Trophoblast cell (in vitro differentiated cells and primary cell): ENCODE data around the gene ZNF223.
A peak's percentile ranks its signal among the peaks of the same experiment; 100 is the strongest.

ENCODE experiments used
- DNase-seq, 2 donors: peaks; one replicate each; pipeline ENCODE4 v3.0.0-alpha.2; 2016
- H2AFZ ChIP-seq: 2 replicates; pipeline ENCODE4 v1.6.1; 2013; ENCODE audit warnings: low read length, moderate library complexity, mild to moderate bottlenecking; ENCODE audit not compliant: insufficient read depth, poor library complexity
- H2AK5ac ChIP-seq: 2 replicates; pipeline ENCODE4 v1.6.1; 2013; ENCODE audit warnings: mild to moderate bottlenecking, low read length
- H2BK120ac ChIP-seq: 2 replicates; pipeline ENCODE4 v1.6.1; 2013; ENCODE audit warnings: low read length, mild to moderate bottlenecking, moderate library complexity; ENCODE audit not compliant: insufficient read depth, poor library complexity
- H2BK12ac ChIP-seq: 2 replicates; pipeline ENCODE4 v1.6.1; 2013; ENCODE audit warnings: mild to moderate bottlenecking, low read length, moderate library complexity
- H2BK5ac ChIP-seq: 2 replicates; pipeline ENCODE4 v1.6.1; 2013; ENCODE audit warnings: low read length, low read depth, moderate library complexity, mild to moderate bottlenecking; ENCODE audit not compliant: poor library complexity
- H3K14ac ChIP-seq: 2 replicates; pipeline ENCODE4 v1.6.1; 2013; ENCODE audit warnings: mild to moderate bottlenecking, low read length
- H3K18ac ChIP-seq: 2 replicates; pipeline ENCODE4 v1.6.1; 2013; ENCODE audit warnings: mild to moderate bottlenecking, low read length
- H3K23ac ChIP-seq: 2 replicates; pipeline ENCODE4 v1.6.1; 2013; ENCODE audit warnings: low read length
- H3K27ac ChIP-seq: 2 replicates; pipeline ENCODE4 v1.5.1; 2013; ENCODE audit warnings: low read depth, mild to moderate bottlenecking, inconsistent platforms, low read length, moderate library complexity
- H3K27me3 ChIP-seq: 2 replicates; pipeline ENCODE4 v1.6.1; 2013; ENCODE audit warnings: inconsistent platforms, mild to moderate bottlenecking, low read length, moderate library complexity; ENCODE audit not compliant: insufficient read depth
- H3K36me3 ChIP-seq, 2 experiments: 1 replicate in 1 of 2; 2 replicates in 1 of 2; pipeline ENCODE4 v1.6.1; 2013; ENCODE audit warnings: low read length in 2 of 2, mild to moderate bottlenecking in 2 of 2, moderate library complexity in 1 of 2; ENCODE audit not compliant: insufficient read depth in 2 of 2, control insufficient read depth in 1 of 2
- H3K4ac ChIP-seq: 2 replicates; pipeline ENCODE4 v1.6.1; 2013; ENCODE audit warnings: low read depth, mild to moderate bottlenecking, low read length, moderate library complexity
- H3K4me1 ChIP-seq, 2 experiments: 1 replicate in 1 of 2; 2 replicates in 1 of 2; pipeline ENCODE4 v1.6.1; 2013; ENCODE audit warnings: low read length in 2 of 2, mild to moderate bottlenecking in 2 of 2, moderate library complexity in 1 of 2; ENCODE audit not compliant: insufficient read depth in 2 of 2, control insufficient read depth in 1 of 2
- H3K4me2 ChIP-seq: 2 replicates; pipeline ENCODE4 v1.6.1; 2013; ENCODE audit warnings: inconsistent platforms, mild to moderate bottlenecking, low read length, moderate library complexity
- H3K4me3 ChIP-seq: 2 replicates; pipeline ENCODE4 v1.5.1; 2013; ENCODE audit warnings: mild to moderate bottlenecking, low read depth, low read length, inconsistent platforms
- H3K79me1 ChIP-seq: one replicate; pipeline ENCODE4 v1.6.1; 2013; ENCODE audit warnings: low read length
- H3K79me2 ChIP-seq: 2 replicates; pipeline ENCODE4 v1.6.1; 2013; ENCODE audit warnings: low read length, mild to moderate bottlenecking; ENCODE audit not compliant: control insufficient read depth, insufficient read depth, poor library complexity
- H3K9ac ChIP-seq: 2 replicates; pipeline ENCODE4 v1.6.1; 2013; ENCODE audit warnings: mild to moderate bottlenecking, low read length
- H3K9me3 ChIP-seq: 2 replicates; pipeline ENCODE4 v1.6.1; 2013; ENCODE audit warnings: low read depth, mild to moderate bottlenecking, control low read depth, inconsistent platforms, low read length; ENCODE audit not compliant: insufficient read depth
- H4K12ac ChIP-seq: 2 replicates; pipeline ENCODE4 v1.6.1; 2013; ENCODE audit warnings: low read depth, mild to moderate bottlenecking, low read length, moderate library complexity
- H4K8ac ChIP-seq: 2 replicates; pipeline ENCODE4 v1.6.1; 2013; ENCODE audit warnings: low read depth, mild to moderate bottlenecking, low read length, moderate library complexity
- H4K91ac ChIP-seq: one replicate; pipeline ENCODE4 v1.6.1; 2013; ENCODE audit warnings: low read depth, mild to moderate bottlenecking, low read length, moderate library complexity
- WGBS: extraction: QIAGEN DNeasy Blood & Tissue Kit; methylation state at CpG from one replicate; pipeline ENCODE4 v1.1.7; 2013; ENCODE audit warnings: missing lambda C conversion rate; ENCODE audit not compliant: insufficient read length, insufficient coverage; ENCODE audit errors: extremely low coverage; 5-methylcytosine and 5-hydroxymethylcytosine counted together

ZNF223 gene

GRCh38 chr19:44021221-44021620 is 30.6 kb upstream of the ZNF223 start:
- no peak overlapping the region for H3K4ac ChIP-seq
- DNase-seq = no peak
- no peak overlapping the region for H4K8ac ChIP-seq
- no peak overlapping the region for H3K4me3 ChIP-seq
- no peak overlapping the region for H4K91ac ChIP-seq
- H3K23ac ChIP-seq = no peak overlapping the region
- H3K9ac ChIP-seq = no peak overlapping the region
- H2AFZ ChIP-seq = no peak overlapping the region
- H2BK12ac ChIP-seq = no peak overlapping the region
- no peak overlapping the region for H2AK5ac ChIP-seq
- H3K27ac ChIP-seq = no peak overlapping the region
- no peak overlapping the region for H2BK5ac ChIP-seq
- peaks cover 2 to 6% of the 10 kb centered on the region in 2 experiments for H3K4me1 ChIP-seq
- H3K79me2 ChIP-seq = peaks cover 3% of the 10 kb centered on the region
- H3K27me3 ChIP-seq = no peaks in the 10 kb centered on the region
- no peak overlapping the region for H2BK120ac ChIP-seq
- no peak overlapping the region for H4K12ac ChIP-seq
- no peaks in the 10 kb centered on the region for H3K9me3 ChIP-seq
- H3K79me1 ChIP-seq = peaks cover 3% of the 10 kb centered on the region
- no peak overlapping the region for H3K4me2 ChIP-seq
- H3K18ac ChIP-seq = no peak overlapping the region
- no peaks in the 10 kb centered on the region for H3K36me3 ChIP-seq
- H3K14ac ChIP-seq = no peak overlapping the region

- no peak overlapping the region for H3K27ac ChIP-seq
- no peak overlapping the region for H2AK5ac ChIP-seq
- H3K9me3 ChIP-seq = no peaks in the 10 kb centered on the region
- peak overlapping the region; percentile 26 for H4K91ac ChIP-seq
- no peak overlapping the region for H3K23ac ChIP-seq
- H2AFZ ChIP-seq = peak overlapping the region; percentile 82
- DNase-seq = no peak
- H3K27me3 ChIP-seq = no peaks in the 10 kb centered on the region
- peaks cover 2 to 6% of the 10 kb centered on the region in 2 experiments for H3K4me1 ChIP-seq
- no peak overlapping the region for H3K18ac ChIP-seq
- peaks cover 3% of the 10 kb centered on the region for H3K79me1 ChIP-seq
- H2BK12ac ChIP-seq = no peak overlapping the region
- H2BK120ac ChIP-seq = no peak overlapping the region
- peak overlapping the region; percentile 88 for H3K4me2 ChIP-seq
- H3K79me2 ChIP-seq = peaks cover 3% of the 10 kb centered on the region
- H2BK5ac ChIP-seq = no peak overlapping the region
- no peak overlapping the region for H3K14ac ChIP-seq
- no peak overlapping the region for H3K4ac ChIP-seq
- WGBS = no CpG with 5 or more reads among the region's 4 CpGs
- peak overlapping the region; percentile 90 for H4K8ac ChIP-seq
- H4K12ac ChIP-seq = peak overlapping the region; percentile 33
- H3K36me3 ChIP-seq = peaks cover 2 to 14% of the 10 kb centered on the region in 2 experiments
- no peak overlapping the region for H3K4me3 ChIP-seq
- H3K9ac ChIP-seq = no peak overlapping the region
Observed at GRCh38 chr19:44024900-44025216, 27.0 kb upstream of the ZNF223 start.

- H3K4ac ChIP-seq = peak within 1 kb of the TSS; percentile 5
- H2BK5ac ChIP-seq = no peak within 1 kb of the TSS
- WGBS = no CpG with 5 or more reads among the region's 37 CpGs
- H2AFZ ChIP-seq = peak within 1 kb of the TSS; percentile 82
- H4K8ac ChIP-seq = peak within 1 kb of the TSS; percentile 90
- peaks cover 3% of the 10 kb centered on the region for H3K79me2 ChIP-seq
- peaks cover 2 to 14% of the 10 kb centered on the region in 2 experiments for H3K36me3 ChIP-seq
- no peak within 1 kb of the TSS for H2AK5ac ChIP-seq
- no peaks in the 10 kb centered on the region for H3K9me3 ChIP-seq
- H3K4me2 ChIP-seq = peak within 1 kb of the TSS; percentile 88
- H4K91ac ChIP-seq = peak within 1 kb of the TSS; percentile 26
- peaks cover 2 to 6% of the 10 kb centered on the region in 2 experiments for H3K4me1 ChIP-seq
- peak within 1 kb of the TSS; percentile 67 for H3K14ac ChIP-seq
- no peak within 1 kb of the TSS for H2BK120ac ChIP-seq
- H3K4me3 ChIP-seq = peak within 1 kb of the TSS; percentile 82
- H3K18ac ChIP-seq = peak within 1 kb of the TSS; percentile 57
- H3K23ac ChIP-seq = no peak within 1 kb of the TSS
- H4K12ac ChIP-seq = peak within 1 kb of the TSS; percentile 61
- H3K27ac ChIP-seq = no peak within 1 kb of the TSS
- H3K27me3 ChIP-seq = no peaks in the 10 kb centered on the region
- H3K9ac ChIP-seq = peak within 1 kb of the TSS; percentile 77
- peaks cover 3% of the 10 kb centered on the region for H3K79me1 ChIP-seq
- no peak within 1 kb of the TSS for H2BK12ac ChIP-seq
- peak; percentile 73 to 79 for DNase-seq
Observed at GRCh38 chr19:44025217-44025936, 26.5 kb upstream of the ZNF223 start, which contains the start of gene ZNF222. Gene ZNF222, plus strand, starts transcription at chr19:44025379. Its CDS starts 58 bp downstream, at chr19:44025437.

- Histone ChIP-seq H4K12ac (no peak overlapping the region), H3K27me3 (no peaks in the 10 kb centered on the region), H3K4me2 (no peak overlapping the region), H3K23ac (no peak overlapping the region), H3K9ac (no peak overlapping the region), H3K36me3 (peaks cover 6 to 20% of the 10 kb centered on the region in 2 experiments), H2BK120ac (no peak overlapping the region), H4K8ac (no peak overlapping the region), H2AFZ (no peak overlapping the region), H3K4me1 (peaks cover 2 to 6% of the 10 kb centered on the region in 2 experiments), H3K14ac (no peak overlapping the region), H2AK5ac (no peak overlapping the region), H4K91ac (no peak overlapping the region), H2BK5ac (no peak overlapping the region), H3K27ac (no peak overlapping the region), H3K79me1 (peaks cover 3% of the 10 kb centered on the region), H3K4me3 (no peak overlapping the region), H3K4ac (no peak overlapping the region), H3K18ac (no peak overlapping the region), H3K9me3 (peaks cover 2% of the 10 kb centered on the region), H3K79me2 (peaks cover 3% of the 10 kb centered on the region), H2BK12ac (no peak overlapping the region)
- WGBS = no CpG with 5 or more reads among the region's 6 CpGs
- DNase-seq = no peak
Observed at GRCh38 chr19:44026622-44027021, 25.2 kb upstream of the ZNF223 start.
